HepG2 (cell line): ENCODE measurements around the gene SEC14L1. TPM values are rescaled to one million over a fixed set of nuclear protein-coding genes. Genes with fewer than 3 reads are reported as not detected.

Experiments
- ARNTL ChIP-seq: sonication (generic); formaldehyde crosslinking; IDR thresholded peaks from 2 replicates; pipeline ENCODE4 v1.4.0; 2020; ENCODE audit warnings: mild to moderate bottlenecking, missing genetic modification reagents
- EZH2 ChIP-seq: conservative IDR thresholded peaks from 2 replicates; pipeline ENCODE4 v1.6.1; 2012; ENCODE audit warnings: mild to moderate bottlenecking, low read depth, low read length, moderate library complexity
- GATAD2A ChIP-seq: IDR thresholded peaks from 2 replicates; pipeline ENCODE4 v1.6.1; 2016
- HIVEP1 ChIP-seq: sonication (generic); formaldehyde crosslinking; IDR thresholded peaks from 2 replicates; pipeline ENCODE4 v1.4.0; 2020; ENCODE audit warnings: mild to moderate bottlenecking, missing genetic modification reagents
- RBM39 ChIP-seq: fragments of 200-400 bp; formaldehyde crosslinking; IDR thresholded peaks from one replicate; pipeline ENCODE4 v1.6.1; 2018; ENCODE audit warnings: antibody characterized with exemption, mild to moderate bottlenecking, low read depth, low read length; ENCODE audit not compliant: poor library complexity, severe bottlenecking
- TAF15 ChIP-seq: fragments of 200-400 bp; formaldehyde crosslinking; IDR thresholded peaks from one replicate; pipeline ENCODE4 v1.6.1; 2018; ENCODE audit warnings: mild to moderate bottlenecking, low read depth, low read length; ENCODE audit not compliant: poor library complexity, severe bottlenecking
- TGIF2 ChIP-seq: IDR thresholded peaks from 2 replicates; pipeline ENCODE4 v1.6.1; 2016; ENCODE audit warnings: control low read depth, missing compliant biosample characterization
- ZBTB7A ChIP-seq: sonication (generic); formaldehyde crosslinking; IDR thresholded peaks from 2 replicates; pipeline ENCODE4 v1.8.0; 2022; ENCODE audit warnings: mild to moderate bottlenecking, missing genetic modification reagents
- ZMYM2 ChIP-seq: sonication (generic); formaldehyde crosslinking; IDR thresholded peaks from 2 replicates; pipeline ENCODE4 v1.8.0; 2022; ENCODE audit warnings: mild to moderate bottlenecking, missing genetic modification reagents
- ZNF124 ChIP-seq: sonication (generic); formaldehyde crosslinking; IDR thresholded peaks from 2 replicates; pipeline ENCODE4 v1.4.0; 2020; ENCODE audit warnings: missing genetic modification reagents
- ZNF274 ChIP-seq: sonication (generic); formaldehyde crosslinking; IDR thresholded peaks from 2 replicates; pipeline ENCODE4 v1.5.1; 2020; ENCODE audit warnings: mild to moderate bottlenecking, missing genetic modification reagents
- ZNF350 ChIP-seq: sonication (generic); formaldehyde crosslinking; IDR thresholded peaks from 2 replicates; pipeline ENCODE4 v1.4.0; 2020; ENCODE audit warnings: mild to moderate bottlenecking, low read depth, missing genetic modification reagents, borderline replicate concordance
- ZNF709 ChIP-seq: sonication (generic); formaldehyde crosslinking; IDR thresholded peaks from 2 replicates; pipeline ENCODE4 v1.5.0; 2020; ENCODE audit warnings: mild to moderate bottlenecking, missing genetic modification reagents
- polyA plus RNA-seq, 8 experiments: library from polyadenylated mRNA; depleted of rRNA in 3 of 8; stranded (reverse) in 7 of 8; unstranded in 1 of 8; fragments of >200 nt; fragmentation: Illumina TruSeq in 4 of 8; extraction: Trizol in 4 of 8; gene quantifications; 2 replicates each; pipeline versions ENCODE4 v1.2.1 to v1.2.3, GENCODE V29; 2011 to 2016; ENCODE audit warnings: low read depth in 4 of 8, missing spikeins in 1 of 8, mixed read lengths in 1 of 8; ENCODE audit not compliant: insufficient read depth in 1 of 8
- total RNA-seq, 5 experiments: library from RNA; depleted of rRNA; stranded (reverse); fragments of >200 nt; fragmentation: Illumina TruSeq; extraction: Trizol; gene quantifications; 2 replicates each; pipeline ENCODE4 v1.2.3, GENCODE V29; 2016; ENCODE audit warnings: low read depth in 1 of 5
- TF ChIP-seq, protein P1 (sequence below): sonication (generic); formaldehyde crosslinking; IDR thresholded peaks from 2 replicates; pipeline ENCODE4 v1.4.0; 2020; ENCODE audit warnings: missing genetic modification reagents
- TF ChIP-seq, protein P2 (sequence below): sonication (generic); formaldehyde crosslinking; IDR thresholded peaks from 2 replicates; pipeline ENCODE4 v1.5.1; 2020; ENCODE audit warnings: mild to moderate bottlenecking, moderate library complexity, missing genetic modification reagents
- TF ChIP-seq, protein P3 (sequence below): IDR thresholded peaks from 2 replicates; pipeline ENCODE4 v1.4.0; 2020; ENCODE audit warnings: mild to moderate bottlenecking, missing genetic modification reagents
- TF ChIP-seq, protein P4 (sequence below), 2 experiments: IDR thresholded peaks; 2 replicates each; pipeline ENCODE4 v1.6.1; 2011 to 2012; ENCODE audit warnings: low read length in 2 of 2, borderline replicate concordance in 1 of 2, low read depth in 1 of 2, mild to moderate bottlenecking in 1 of 2, moderate library complexity in 1 of 2

The SEC14L1 gene
- total and polyA plus RNA-seq, 2 of the 13 experiments (the other 11 are each of a cell fraction or from before 2014, with no cell fraction given) = 26.3 to 43.9 TPM

DNA sequence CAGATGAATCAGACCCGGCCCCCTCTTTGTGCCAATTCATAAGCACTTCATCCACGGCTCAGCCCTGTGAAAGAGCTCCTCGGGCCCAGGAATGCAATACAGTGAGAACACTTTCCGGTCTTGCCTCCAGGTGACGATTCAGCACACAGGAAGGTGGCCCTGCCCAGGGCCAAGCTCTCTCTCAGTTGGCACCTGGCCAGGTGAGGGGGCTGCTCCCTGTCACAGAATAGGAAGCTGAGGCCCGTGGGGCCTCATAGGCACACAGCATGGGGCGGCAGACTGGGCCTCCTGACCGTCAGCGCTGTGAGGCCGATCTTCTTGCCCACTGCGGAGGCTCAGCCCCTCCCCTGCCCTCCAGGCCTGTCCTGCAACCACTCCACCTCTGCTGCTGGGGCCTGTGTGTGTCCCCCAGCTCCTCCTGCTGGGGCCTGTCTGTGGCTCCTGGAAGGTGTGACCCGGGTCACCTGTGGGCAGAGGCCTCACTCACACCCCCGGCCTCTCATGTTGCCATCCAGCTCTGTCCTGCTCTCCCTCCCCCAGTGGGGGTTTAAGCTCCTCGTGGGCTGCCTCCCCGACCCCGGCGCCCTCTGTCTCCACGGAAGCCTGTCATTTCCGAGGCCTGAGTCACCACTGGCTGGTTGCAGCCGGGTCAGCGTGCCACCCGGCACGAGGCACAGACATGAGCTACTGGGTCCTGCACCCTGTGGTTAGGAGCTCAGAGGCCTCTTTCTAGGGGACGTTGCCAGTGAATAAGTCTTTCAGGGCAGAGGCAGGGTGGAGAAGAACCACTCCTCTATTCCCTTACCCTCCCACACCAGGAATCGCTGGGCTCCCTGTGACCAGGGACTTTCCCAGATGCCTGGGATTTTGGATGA lies 114.4 kb downstream of the SEC14L1 start (continued):
- TF ChIP-seq EZH2 (no peak), GATAD2A (CRISPR knock-in tag) (peak; percentile 69; the same call in 1 of the 2 replicates), ZNF124 (CRISPR knock-in tag) (0 out of 2 replicates have a peak, but pooled peaks have one; percentile 9), ARNTL (CRISPR knock-in tag) (peak; percentile 93), TAF15 (no peak), TGIF2 (CRISPR knock-in tag) (peak; percentile 52; the same call in 1 of the 2 replicates), ZNF709 (CRISPR knock-in tag) (peak; percentile 35; the same call in 1 of the 2 replicates), RBM39 (peak; percentile 48), ZBTB7A (CRISPR knock-in tag) (peak; percentile 61; the same call in 1 of the 2 replicates), ZMYM2 (CRISPR knock-in tag) (no peak), HIVEP1 (CRISPR knock-in tag) (peak; percentile 50; the same call in 1 of the 2 replicates), ZNF274 (CRISPR knock-in tag) (peak; percentile 78), ZNF350 (CRISPR knock-in tag) (peak; percentile 83)
- TF ChIP-seq, protein P1, sequence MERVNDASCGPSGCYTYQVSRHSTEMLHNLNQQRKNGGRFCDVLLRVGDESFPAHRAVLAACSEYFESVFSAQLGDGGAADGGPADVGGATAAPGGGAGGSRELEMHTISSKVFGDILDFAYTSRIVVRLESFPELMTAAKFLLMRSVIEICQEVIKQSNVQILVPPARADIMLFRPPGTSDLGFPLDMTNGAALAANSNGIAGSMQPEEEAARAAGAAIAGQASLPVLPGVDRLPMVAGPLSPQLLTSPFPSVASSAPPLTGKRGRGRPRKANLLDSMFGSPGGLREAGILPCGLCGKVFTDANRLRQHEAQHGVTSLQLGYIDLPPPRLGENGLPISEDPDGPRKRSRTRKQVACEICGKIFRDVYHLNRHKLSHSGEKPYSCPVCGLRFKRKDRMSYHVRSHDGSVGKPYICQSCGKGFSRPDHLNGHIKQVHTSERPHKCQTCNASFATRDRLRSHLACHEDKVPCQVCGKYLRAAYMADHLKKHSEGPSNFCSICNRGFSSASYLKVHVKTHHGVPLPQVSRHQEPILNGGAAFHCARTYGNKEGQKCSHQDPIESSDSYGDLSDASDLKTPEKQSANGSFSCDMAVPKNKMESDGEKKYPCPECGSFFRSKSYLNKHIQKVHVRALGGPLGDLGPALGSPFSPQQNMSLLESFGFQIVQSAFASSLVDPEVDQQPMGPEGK (CRISPR knock-in tag) = peak; percentile 60
- TF ChIP-seq, protein P2, sequence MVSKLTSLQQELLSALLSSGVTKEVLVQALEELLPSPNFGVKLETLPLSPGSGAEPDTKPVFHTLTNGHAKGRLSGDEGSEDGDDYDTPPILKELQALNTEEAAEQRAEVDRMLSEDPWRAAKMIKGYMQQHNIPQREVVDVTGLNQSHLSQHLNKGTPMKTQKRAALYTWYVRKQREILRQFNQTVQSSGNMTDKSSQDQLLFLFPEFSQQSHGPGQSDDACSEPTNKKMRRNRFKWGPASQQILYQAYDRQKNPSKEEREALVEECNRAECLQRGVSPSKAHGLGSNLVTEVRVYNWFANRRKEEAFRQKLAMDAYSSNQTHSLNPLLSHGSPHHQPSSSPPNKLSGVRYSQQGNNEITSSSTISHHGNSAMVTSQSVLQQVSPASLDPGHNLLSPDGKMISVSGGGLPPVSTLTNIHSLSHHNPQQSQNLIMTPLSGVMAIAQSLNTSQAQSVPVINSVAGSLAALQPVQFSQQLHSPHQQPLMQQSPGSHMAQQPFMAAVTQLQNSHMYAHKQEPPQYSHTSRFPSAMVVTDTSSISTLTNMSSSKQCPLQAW (CRISPR knock-in tag) = peak; percentile 54; the same call in 1 of the 2 replicates
- TF ChIP-seq, protein P3, sequence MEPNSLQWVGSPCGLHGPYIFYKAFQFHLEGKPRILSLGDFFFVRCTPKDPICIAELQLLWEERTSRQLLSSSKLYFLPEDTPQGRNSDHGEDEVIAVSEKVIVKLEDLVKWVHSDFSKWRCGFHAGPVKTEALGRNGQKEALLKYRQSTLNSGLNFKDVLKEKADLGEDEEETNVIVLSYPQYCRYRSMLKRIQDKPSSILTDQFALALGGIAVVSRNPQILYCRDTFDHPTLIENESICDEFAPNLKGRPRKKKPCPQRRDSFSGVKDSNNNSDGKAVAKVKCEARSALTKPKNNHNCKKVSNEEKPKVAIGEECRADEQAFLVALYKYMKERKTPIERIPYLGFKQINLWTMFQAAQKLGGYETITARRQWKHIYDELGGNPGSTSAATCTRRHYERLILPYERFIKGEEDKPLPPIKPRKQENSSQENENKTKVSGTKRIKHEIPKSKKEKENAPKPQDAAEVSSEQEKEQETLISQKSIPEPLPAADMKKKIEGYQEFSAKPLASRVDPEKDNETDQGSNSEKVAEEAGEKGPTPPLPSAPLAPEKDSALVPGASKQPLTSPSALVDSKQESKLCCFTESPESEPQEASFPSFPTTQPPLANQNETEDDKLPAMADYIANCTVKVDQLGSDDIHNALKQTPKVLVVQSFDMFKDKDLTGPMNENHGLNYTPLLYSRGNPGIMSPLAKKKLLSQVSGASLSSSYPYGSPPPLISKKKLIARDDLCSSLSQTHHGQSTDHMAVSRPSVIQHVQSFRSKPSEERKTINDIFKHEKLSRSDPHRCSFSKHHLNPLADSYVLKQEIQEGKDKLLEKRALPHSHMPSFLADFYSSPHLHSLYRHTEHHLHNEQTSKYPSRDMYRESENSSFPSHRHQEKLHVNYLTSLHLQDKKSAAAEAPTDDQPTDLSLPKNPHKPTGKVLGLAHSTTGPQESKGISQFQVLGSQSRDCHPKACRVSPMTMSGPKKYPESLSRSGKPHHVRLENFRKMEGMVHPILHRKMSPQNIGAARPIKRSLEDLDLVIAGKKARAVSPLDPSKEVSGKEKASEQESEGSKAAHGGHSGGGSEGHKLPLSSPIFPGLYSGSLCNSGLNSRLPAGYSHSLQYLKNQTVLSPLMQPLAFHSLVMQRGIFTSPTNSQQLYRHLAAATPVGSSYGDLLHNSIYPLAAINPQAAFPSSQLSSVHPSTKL = peak; percentile 75
- TF ChIP-seq, protein P4, sequence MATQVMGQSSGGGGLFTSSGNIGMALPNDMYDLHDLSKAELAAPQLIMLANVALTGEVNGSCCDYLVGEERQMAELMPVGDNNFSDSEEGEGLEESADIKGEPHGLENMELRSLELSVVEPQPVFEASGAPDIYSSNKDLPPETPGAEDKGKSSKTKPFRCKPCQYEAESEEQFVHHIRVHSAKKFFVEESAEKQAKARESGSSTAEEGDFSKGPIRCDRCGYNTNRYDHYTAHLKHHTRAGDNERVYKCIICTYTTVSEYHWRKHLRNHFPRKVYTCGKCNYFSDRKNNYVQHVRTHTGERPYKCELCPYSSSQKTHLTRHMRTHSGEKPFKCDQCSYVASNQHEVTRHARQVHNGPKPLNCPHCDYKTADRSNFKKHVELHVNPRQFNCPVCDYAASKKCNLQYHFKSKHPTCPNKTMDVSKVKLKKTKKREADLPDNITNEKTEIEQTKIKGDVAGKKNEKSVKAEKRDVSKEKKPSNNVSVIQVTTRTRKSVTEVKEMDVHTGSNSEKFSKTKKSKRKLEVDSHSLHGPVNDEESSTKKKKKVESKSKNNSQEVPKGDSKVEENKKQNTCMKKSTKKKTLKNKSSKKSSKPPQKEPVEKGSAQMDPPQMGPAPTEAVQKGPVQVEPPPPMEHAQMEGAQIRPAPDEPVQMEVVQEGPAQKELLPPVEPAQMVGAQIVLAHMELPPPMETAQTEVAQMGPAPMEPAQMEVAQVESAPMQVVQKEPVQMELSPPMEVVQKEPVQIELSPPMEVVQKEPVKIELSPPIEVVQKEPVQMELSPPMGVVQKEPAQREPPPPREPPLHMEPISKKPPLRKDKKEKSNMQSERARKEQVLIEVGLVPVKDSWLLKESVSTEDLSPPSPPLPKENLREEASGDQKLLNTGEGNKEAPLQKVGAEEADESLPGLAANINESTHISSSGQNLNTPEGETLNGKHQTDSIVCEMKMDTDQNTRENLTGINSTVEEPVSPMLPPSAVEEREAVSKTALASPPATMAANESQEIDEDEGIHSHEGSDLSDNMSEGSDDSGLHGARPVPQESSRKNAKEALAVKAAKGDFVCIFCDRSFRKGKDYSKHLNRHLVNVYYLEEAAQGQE (IDR thresholded peaks at IDR 0.05; ENCODE audit: borderline replicate concordance in 1 of 2, low read depth in 1 of 2, low read length in 2 of 2) = no peak
